Mesendoderm (in vitro differentiated cells): ENCODE data around the gene POLR2E.
A peak's percentile ranks its signal among the peaks of the same experiment; 100 is the strongest.

Source experiments
- DNase-seq: peaks from one replicate; pipeline ENCODE4 v3.0.0; 2013
- H2AK5ac ChIP-seq: 2 replicates; pipeline ENCODE4 v1.6.1; 2013; ENCODE audit warnings: low read length, inconsistent platforms
- H2BK120ac ChIP-seq: 2 replicates; pipeline ENCODE4 v1.6.1; 2013; ENCODE audit warnings: low read depth, mild to moderate bottlenecking, low read length, moderate library complexity, mixed read lengths
- H2BK15ac ChIP-seq: replicated peaks from 2 replicates; pipeline ENCODE4 v1.6.1; 2013; ENCODE audit warnings: low read depth, mild to moderate bottlenecking, moderate library complexity
- H2BK5ac ChIP-seq: 2 replicates; pipeline ENCODE4 v1.6.1; 2013; ENCODE audit warnings: low read length, inconsistent platforms
- H3K18ac ChIP-seq: 2 replicates; pipeline ENCODE4 v1.6.1; 2013; ENCODE audit warnings: mild to moderate bottlenecking, low read length, mixed read lengths
- H3K23ac ChIP-seq: one replicate; pipeline ENCODE4 v1.6.1; 2013; ENCODE audit warnings: low read length
- H3K27ac ChIP-seq: 2 replicates; pipeline ENCODE4 v1.5.1; 2013; ENCODE audit warnings: low read depth, mild to moderate bottlenecking, inconsistent platforms, low read length, moderate library complexity
- H3K27me3 ChIP-seq: 2 replicates; pipeline ENCODE4 v1.6.1; 2013; ENCODE audit warnings: low read length, control low read depth, mild to moderate bottlenecking, inconsistent platforms; ENCODE audit not compliant: insufficient read depth, poor library complexity
- H3K36me3 ChIP-seq: 2 replicates; pipeline ENCODE4 v1.6.1; 2013; ENCODE audit warnings: low read length, inconsistent platforms; ENCODE audit not compliant: control insufficient read depth, insufficient read depth
- H3K4ac ChIP-seq: one replicate; pipeline ENCODE4 v1.6.1; 2013; ENCODE audit warnings: low read depth, mild to moderate bottlenecking, low read length, moderate library complexity
- H3K4me1 ChIP-seq: 2 replicates; pipeline ENCODE4 v1.6.1; 2013; ENCODE audit warnings: low read depth, low read length, inconsistent platforms; ENCODE audit not compliant: control insufficient read depth
- H3K4me2 ChIP-seq: 2 replicates; pipeline ENCODE4 v1.6.1; 2013; ENCODE audit warnings: low read length
- H3K4me3 ChIP-seq: 2 replicates; pipeline ENCODE4 v1.5.1; 2013; ENCODE audit warnings: mild to moderate bottlenecking, low read length
- H3K56ac ChIP-seq: one replicate; pipeline ENCODE4 v1.6.1; 2013; ENCODE audit warnings: low read length
- H3K79me1 ChIP-seq: 2 replicates; pipeline ENCODE4 v1.6.1; 2013; ENCODE audit warnings: low read length, inconsistent platforms
- H3K79me2 ChIP-seq: 2 replicates; pipeline ENCODE4 v1.6.1; 2013; ENCODE audit warnings: mild to moderate bottlenecking, low read length; ENCODE audit not compliant: control insufficient read depth, insufficient read depth
- H3K9ac ChIP-seq: 2 replicates; pipeline ENCODE4 v1.6.1; 2013; ENCODE audit warnings: low read length, inconsistent platforms
- H4K5ac ChIP-seq: one replicate; pipeline ENCODE4 v1.6.1; 2013; ENCODE audit warnings: low read length
- H4K8ac ChIP-seq: one replicate; pipeline ENCODE4 v1.6.1; 2013; ENCODE audit warnings: low read depth, mild to moderate bottlenecking, control low read depth, low read length, moderate library complexity
- WGBS: extraction: QIAGEN DNeasy Blood & Tissue Kit; methylation state at CpG from one replicate; pipeline ENCODE4 v1.1.7; 2013; ENCODE audit warnings: low lambda C conversion rate, missing lambda C conversion rate; ENCODE audit not compliant: insufficient coverage; ENCODE audit errors: extremely low coverage; 5-methylcytosine and 5-hydroxymethylcytosine counted together

Gene POLR2E

GRCh38 chr19:1046117-1046626 is 49.0 kb downstream of the POLR2E start:
- H3K56ac ChIP-seq, result no peak overlapping the region
- H3K36me3 ChIP-seq, result no peaks in the 10 kb centered on the region
- H3K4ac ChIP-seq, result no peak overlapping the region
- H3K23ac ChIP-seq, result no peak overlapping the region
- no peak overlapping the region for H3K27ac ChIP-seq
- H3K27me3 ChIP-seq, result no peaks in the 10 kb centered on the region
- no peak overlapping the region for H2BK5ac ChIP-seq
- H2BK120ac ChIP-seq, result no peak overlapping the region
- H4K5ac ChIP-seq, result no peak overlapping the region
- no peak overlapping the region for H4K8ac ChIP-seq
- H3K79me2 ChIP-seq, result no peaks in the 10 kb centered on the region
- WGBS, result no CpG with 5 or more reads among the region's 33 CpGs
- no peak overlapping the region for H3K4me2 ChIP-seq
- H3K79me1 ChIP-seq, result no peaks in the 10 kb centered on the region
- H3K4me1 ChIP-seq, result no peaks in the 10 kb centered on the region
- H3K9ac ChIP-seq, result no peak overlapping the region
- no peak overlapping the region for H3K18ac ChIP-seq
- H3K4me3 ChIP-seq, result no peak overlapping the region
- DNase-seq, result no peak
- H2AK5ac ChIP-seq, result no peak overlapping the region
- H2BK15ac ChIP-seq, result no peak overlapping the region

- Histone ChIP-seq H3K27ac (no peak overlapping the region), H3K4me3 (no peak overlapping the region), H4K8ac (no peak overlapping the region), H2BK120ac (no peak overlapping the region), H3K36me3 (no peaks in the 10 kb centered on the region), H3K79me2 (no peaks in the 10 kb centered on the region), H3K9ac (no peak overlapping the region), H3K23ac (no peak overlapping the region), H2BK5ac (no peak overlapping the region), H3K56ac (no peak overlapping the region), H4K5ac (no peak overlapping the region), H2AK5ac (no peak overlapping the region), H3K27me3 (no peaks in the 10 kb centered on the region), H3K18ac (no peak overlapping the region), H3K4ac (no peak overlapping the region), H2BK15ac (no peak overlapping the region), H3K4me1 (peaks cover 4% of the 10 kb centered on the region), H3K79me1 (no peaks in the 10 kb centered on the region), H3K4me2 (no peak overlapping the region)
- peak; percentile 93 for DNase-seq
- WGBS, result no CpG with 5 or more reads among the region's 10 CpGs
Observed at GRCh38 chr19:1045247-1045603, 50.0 kb downstream of the POLR2E start.

- H3K4me3 ChIP-seq, result no peak overlapping the region
- no peak overlapping the region for H4K5ac ChIP-seq
- no peak overlapping the region for H3K56ac ChIP-seq
- DNase-seq, result no peak
- no peak overlapping the region for H2BK15ac ChIP-seq
- no peaks in the 10 kb centered on the region for H3K79me1 ChIP-seq
- H3K79me2 ChIP-seq, result no peaks in the 10 kb centered on the region
- H2BK120ac ChIP-seq, result no peak overlapping the region
- WGBS, result no CpG with 5 or more reads among the region's 23 CpGs
- no peak overlapping the region for H3K4me2 ChIP-seq
- H3K4ac ChIP-seq, result no peak overlapping the region
- H3K23ac ChIP-seq, result no peak overlapping the region
- no peak overlapping the region for H3K18ac ChIP-seq
- no peak overlapping the region for H3K27ac ChIP-seq
- H2BK5ac ChIP-seq, result no peak overlapping the region
- no peaks in the 10 kb centered on the region for H3K36me3 ChIP-seq
- peaks cover 4% of the 10 kb centered on the region for H3K4me1 ChIP-seq
- no peaks in the 10 kb centered on the region for H3K27me3 ChIP-seq
- no peak overlapping the region for H2AK5ac ChIP-seq
- no peak overlapping the region for H3K9ac ChIP-seq
- no peak overlapping the region for H4K8ac ChIP-seq
Observed at GRCh38 chr19:1042689-1043511, 52.3 kb downstream of the POLR2E start.

- Histone ChIP-seq H3K23ac (no peak overlapping the region), H3K4ac (no peak overlapping the region), H2AK5ac (no peak overlapping the region), H3K4me2 (no peak overlapping the region), H3K36me3 (no peaks in the 10 kb centered on the region), H3K4me3 (no peak overlapping the region), H2BK5ac (no peak overlapping the region), H4K5ac (no peak overlapping the region), H3K79me2 (no peaks in the 10 kb centered on the region), H3K9ac (no peak overlapping the region), H3K4me1 (peaks cover 4% of the 10 kb centered on the region), H2BK120ac (no peak overlapping the region), H3K18ac (no peak overlapping the region), H3K27me3 (no peaks in the 10 kb centered on the region), H4K8ac (no peak overlapping the region), H3K79me1 (no peaks in the 10 kb centered on the region), H3K56ac (no peak overlapping the region), H2BK15ac (no peak overlapping the region), H3K27ac (no peak overlapping the region)
- WGBS, result no CpG with 5 or more reads among the region's 43 CpGs
- DNase-seq, result no peak
Observed at GRCh38 chr19:1041835-1042685, 53.1 kb downstream of the POLR2E start.

- Histone ChIP-seq H3K4ac (no peak overlapping the region), H2BK5ac (no peak overlapping the region), H2BK120ac (no peak overlapping the region), H3K4me2 (peak overlapping the region; percentile 47), H3K27ac (no peak overlapping the region), H3K36me3 (no peaks in the 10 kb centered on the region), H2BK15ac (no peak overlapping the region), H3K79me2 (no peaks in the 10 kb centered on the region), H3K4me3 (no peak overlapping the region), H3K27me3 (no peaks in the 10 kb centered on the region), H3K56ac (peak overlapping the region; percentile 75), H3K23ac (no peak overlapping the region), H4K8ac (no peak overlapping the region), H3K4me1 (peaks cover 4% of the 10 kb centered on the region), H3K9ac (peak overlapping the region; percentile 46), H3K79me1 (no peaks in the 10 kb centered on the region), H2AK5ac (no peak overlapping the region), H4K5ac (no peak overlapping the region), H3K18ac (no peak overlapping the region)
- no CpG with 5 or more reads among the region's 26 CpGs for WGBS
- no peak for DNase-seq
Observed at GRCh38 chr19:1041272-1041834, 53.8 kb downstream of the POLR2E start.
